GM12873 (cell line): ENCODE measurements around the gene DNAJB1.

Source experiments
- CTCF ChIP-seq: IDR thresholded peaks from 2 replicates; pipeline ENCODE4 v1.5.1; 2012; ENCODE audit warnings: low read depth, mild to moderate bottlenecking, moderate library complexity, low read length, control low read depth; ENCODE audit not compliant: insufficient read depth; ENCODE audit errors: missing control alignments

The DNAJB1 gene

GRCh38 chr19:14517840-14518505 lies at the start of gene DNAJB1:
TSS of gene DNAJB1 (minus strand) at chr19:14518397. CDS start at chr19:14518349, 48 bp downstream.
- no peak for TF ChIP-seq CTCF

GRCh38 chr19:14567079-14567478 lies 48.9 kb upstream of the DNAJB1 start:
- no peak for TF ChIP-seq CTCF

GRCh38 chr19:14566712-14567077 lies 48.5 kb upstream of the DNAJB1 start:
- no peak for TF ChIP-seq CTCF

- TF ChIP-seq CTCF: no peak
Observed at GRCh38 chr19:14565765-14566711, 47.8 kb upstream of the DNAJB1 start.

GRCh38 chr19:14565298-14565679 lies 47.1 kb upstream of the DNAJB1 start:
- no peak for TF ChIP-seq CTCF

- no peak for TF ChIP-seq CTCF
Observed at GRCh38 chr19:14563989-14564651, 45.9 kb upstream of the DNAJB1 start.

- no peak for TF ChIP-seq CTCF
Observed at GRCh38 chr19:14563590-14563926, 45.4 kb upstream of the DNAJB1 start.
